A549 (cell line): ENCODE data around the gene RAP1GAP2. TPM values are rescaled to one million over a fixed set of nuclear protein-coding genes. Genes with fewer than 3 reads are reported as not detected.

Source experiments
- ATAC-seq, 2 experiments: fragments of 200-7000 bp in 1 of 2; fragments of >200 bp in 1 of 2; cut with Nextera tagmentation in 1 of 2; cut with Tn5 transposase in 1 of 2; 3 replicates each; pipeline versions ENCODE4 v1.8.0 to v1.9.1; 2018 to 2020; ENCODE audit warnings: mild to moderate bottlenecking in 1 of 2, moderate library complexity in 1 of 2
- CTCF ChIA-PET: fragments of 300-600 bp; sonication (Branson Sonifier 250); formaldehyde crosslinking; extraction: SDS; loops from one replicate; lab custom pipeline; 2021; ENCODE audit warnings: antibody characterized with exemption, inconsistent platforms; lab: Yijun Ruan, JAX
- POLR2A ChIA-PET: fragments of 350-600 bp; formaldehyde crosslinking; extraction: SDS; loops from one replicate; lab custom pipeline; 2021; ENCODE audit warnings: antibody characterized with exemption, inconsistent platforms; lab: Yijun Ruan, JAX
- DNase-seq, 2 experiments: peaks; one replicate each; pipeline versions ENCODE4 v3.0.0 to v3.0.0-alpha.2; 2011 to 2016; ENCODE audit warnings: low read depth in 1 of 2, low spot score in 1 of 2
- FAIRE-seq: peaks from 2 replicates; lab custom pipeline; 2011; peaks lifted over from hg19 to GRCh38; lab: Jason Lieb, UNC
- H3K27ac ChIP-seq, 2 experiments: fragments of >200 bp; sonication (Bioruptor Twin); formaldehyde crosslinking; 3 replicates each; pipeline ENCODE4 v1.5.1; 2016 to 2017
- H3K4me1 ChIP-seq: fragments of >200 bp; sonication (Bioruptor Twin); formaldehyde crosslinking; 3 replicates; pipeline ENCODE4 v1.6.1; 2016
- H3K4me2 ChIP-seq: fragments of >200 bp; sonication (Bioruptor Twin); formaldehyde crosslinking; 3 replicates; pipeline ENCODE4 v1.6.1; 2016
- H3K4me3 ChIP-seq: fragments of >200 bp; sonication (Bioruptor Twin); formaldehyde crosslinking; 3 replicates; pipeline ENCODE4 v1.5.1; 2016
- H3K9me3 ChIP-seq: fragments of >200 bp; sonication (Bioruptor Twin); formaldehyde crosslinking; 3 replicates; pipeline ENCODE4 v1.6.1; 2016
- EHF ChIP-seq: fragments of 250-450 bp; sonication (Bioruptor Pico); IDR thresholded peaks from 2 replicates; pipeline ENCODE4 v1.5.0; 2020; ENCODE audit warnings: mild to moderate bottlenecking
- ESRRA ChIP-seq: fragments of 150-350 bp; IDR thresholded peaks from 2 replicates; pipeline ENCODE4 v1.6.1; 2014; ENCODE audit warnings: mild to moderate bottlenecking, low read length, borderline replicate concordance
- FOSL2 ChIP-seq, 2 experiments: fragments of 450-650 bp in 1 of 2; fragments of >200 bp in 1 of 2; sonication (Bioruptor Twin) in 1 of 2; formaldehyde crosslinking; IDR thresholded peaks; 2 replicates each; pipeline versions ENCODE4 v1.5.0 to v1.6.1; 2016 to 2020; ENCODE audit warnings: mild to moderate bottlenecking in 1 of 2, moderate library complexity in 1 of 2
- FOXS1 ChIP-seq: fragments of 250-450 bp; sonication (Bioruptor Pico); IDR thresholded peaks from 2 replicates; pipeline ENCODE4 v1.5.0; 2020; ENCODE audit warnings: mild to moderate bottlenecking, moderate library complexity
- HOXA7 ChIP-seq: fragments of 250-450 bp; sonication (Bioruptor Pico); IDR thresholded peaks from 2 replicates; pipeline ENCODE4 v1.5.0; 2020; ENCODE audit warnings: mild to moderate bottlenecking, moderate library complexity
- HOXB13 ChIP-seq: fragments of 250-450 bp; sonication (Bioruptor Pico); IDR thresholded peaks from 2 replicates; pipeline ENCODE4 v1.5.0; 2020; ENCODE audit warnings: low read depth, mild to moderate bottlenecking, moderate library complexity
- KDM1A ChIP-seq: fragments of 200-600 bp; sonication (generic); IDR thresholded peaks from 2 replicates; pipeline ENCODE4 v1.6.1; 2016; ENCODE audit warnings: low read depth, mild to moderate bottlenecking
- MAFK ChIP-seq: fragments of 450-650 bp; IDR thresholded peaks from 2 replicates; pipeline ENCODE4 v1.6.1; 2014; ENCODE audit not compliant: partially characterized antibody
- MAX ChIP-seq: IDR thresholded peaks from 2 replicates; pipeline ENCODE4 v1.6.1; 2012
- MAZ ChIP-seq: fragments of 150-350 bp; IDR thresholded peaks from 2 replicates; pipeline ENCODE4 v1.6.1; 2014; ENCODE audit warnings: antibody characterized with exemption, low read depth, low read length, borderline replicate concordance
- MYC ChIP-seq: IDR thresholded peaks from 2 replicates; pipeline ENCODE4 v1.6.1; 2012; ENCODE audit warnings: mild to moderate bottlenecking, inconsistent platforms, low read length, improper control_type of control experiment, borderline replicate concordance
- NFE2L2 ChIP-seq: fragments of 150-350 bp; conservative IDR thresholded peaks from 2 replicates; pipeline ENCODE4 v1.6.1; 2014; ENCODE audit warnings: low read length
- NPAS2 ChIP-seq: fragments of 250-450 bp; sonication (Bioruptor Pico); IDR thresholded peaks from 2 replicates; pipeline ENCODE4 v1.8.0; 2022; ENCODE audit warnings: mild to moderate bottlenecking, moderate library complexity, borderline replicate concordance
- PHF8 ChIP-seq: fragments of 200-600 bp; sonication (generic); IDR thresholded peaks from 2 replicates; pipeline ENCODE4 v1.6.1; 2016; ENCODE audit warnings: low read depth, mild to moderate bottlenecking, antibody characterized with exemption, moderate library complexity, borderline replicate concordance
- POLR2A ChIP-seq: IDR thresholded peaks from 2 replicates; pipeline ENCODE4 v1.6.1; 2012; ENCODE audit warnings: mild to moderate bottlenecking, low read length
- RARB ChIP-seq: fragments of 250-450 bp; sonication (Bioruptor Pico); IDR thresholded peaks from 2 replicates; pipeline ENCODE4 v1.8.0; 2021; ENCODE audit warnings: mild to moderate bottlenecking, moderate library complexity
- RCOR1 ChIP-seq: fragments of 150-350 bp; IDR thresholded peaks from 2 replicates; pipeline ENCODE4 v1.6.1; 2014; ENCODE audit warnings: antibody characterized with exemption, low read length, low read depth
- REST ChIP-seq: fragments of 200-600 bp; sonication (generic); IDR thresholded peaks from 2 replicates; pipeline ENCODE4 v1.6.1; 2016; ENCODE audit warnings: antibody characterized with exemption, mild to moderate bottlenecking, moderate library complexity
- RNF2 ChIP-seq: fragments of 200-600 bp; sonication (generic); IDR thresholded peaks from 2 replicates; pipeline ENCODE4 v1.6.1; 2016; ENCODE audit warnings: low read depth, mild to moderate bottlenecking, antibody characterized with exemption, moderate library complexity, borderline replicate concordance
- SREBF2 ChIP-seq: fragments of 450-650 bp; IDR thresholded peaks from 2 replicates; pipeline ENCODE4 v1.6.1; 2014; ENCODE audit warnings: mild to moderate bottlenecking, moderate library complexity
- TP53 ChIP-seq: fragments of 250-450 bp; sonication (Bioruptor Pico); IDR thresholded peaks from 2 replicates; pipeline ENCODE4 v1.5.0; 2021; ENCODE audit warnings: mild to moderate bottlenecking, moderate library complexity
- ZSCAN20 ChIP-seq: fragments of 250-450 bp; sonication (Bioruptor Pico); IDR thresholded peaks from 2 replicates; pipeline ENCODE4 v1.8.0; 2022; ENCODE audit warnings: mild to moderate bottlenecking, moderate library complexity
- WGBS: methylation state at CpG from one replicate; pipeline ENCODE4 v1.1.6; 2017; ENCODE audit errors: missing lambda C conversion rate; 5-methylcytosine and 5-hydroxymethylcytosine counted together
- polyA plus RNA-seq, 4 experiments: library from polyadenylated mRNA; depleted of rRNA in 3 of 4; stranded (reverse); fragments of >200 nt; fragmentation: RNase III in 1 of 4; extraction: RNeasy Plus Mini Kit Qiagen cat#74134 plus additional on column Dnase treatment in 1 of 4; gene quantifications; 2 replicates in 3 of 4; 3 replicates in 1 of 4; pipeline ENCODE4 v1.2.3, GENCODE V29; 2011 to 2017
- TF ChIP-seq, protein P1 (sequence below): fragments of >200 bp; sonication (Bioruptor Twin); formaldehyde crosslinking; IDR thresholded peaks from 3 replicates; pipeline ENCODE4 v1.5.1; 2016
- TF ChIP-seq, protein P2 (sequence below): IDR thresholded peaks from 2 replicates; pipeline ENCODE4 v1.6.1; 2012
- TF ChIP-seq, protein P3 (sequence below): fragments of 250-450 bp; sonication (Bioruptor Pico); IDR thresholded peaks from 2 replicates; pipeline ENCODE4 v1.5.0; 2021; ENCODE audit warnings: mild to moderate bottlenecking, moderate library complexity, borderline replicate concordance

RAP1GAP2 gene
- polyA plus RNA-seq, 2 of the 4 experiments (the other 2 are of a cell fraction): 8.3 to 20.8 TPM

GRCh38 chr17:2975469-2975958, 179.3 kb downstream of the RAP1GAP2 start:
- Histone ChIP-seq H3K4me1 (peaks cover 18% of the 10 kb centered on the region), H3K4me3 (no peak overlapping the region), H3K4me2 (no peak overlapping the region), H3K9me3 (0 out of 3 replicates have a peak, but pooled peaks cover 5% of the 10 kb centered on the region), H3K27ac (peak overlapping the region in 1 of 2 experiments; percentile 47; a peak in 2 of 6 replicates)
- no peak for FAIRE-seq
- ATAC-seq: no peak
- no peak for TF ChIP-seq MYC
- ChIA-PET CTCF (interaction anchor here (0.9 to 4.3 kb wide), 3 partner anchors 13 to 127 kb away, joined by 3 to 26 read pairs (median 6); no protein-coding TSS in a partner anchor), POLR2A (no interaction called here)
- 91% methylated on average over 8 of the region's 8 CpGs for WGBS
- no peak for DNase-seq

GRCh38 chr17:2977157-2977556, 180.9 kb downstream of the RAP1GAP2 start:
- Histone ChIP-seq H3K4me2 (no peak overlapping the region), H3K27ac (no peak overlapping the region), H3K4me1 (peaks cover 10% of the 10 kb centered on the region), H3K9me3 (0 out of 3 replicates have a peak, but pooled peaks cover 5% of the 10 kb centered on the region), H3K4me3 (no peak overlapping the region)
- no peak for ATAC-seq
- ChIA-PET POLR2A (no interaction called here), CTCF (interaction anchor here (0.7 to 4.3 kb wide), 6 partner anchors 8 to 129 kb away, joined by 3 to 26 read pairs (median 4); no protein-coding TSS in a partner anchor)
- no peak for FAIRE-seq
- TF ChIP-seq FOSL2 (IDR thresholded peaks at IDR 0.05) (no peak), FOSL2 (CRISPR knock-in tag; IDR thresholded peaks at IDR 0.05) (no peak), TP53 (CRISPR knock-in tag) (no peak), RARB (CRISPR knock-in tag) (no peak), POLR2A (no peak), HOXA7 (CRISPR knock-in tag) (no peak), NPAS2 (CRISPR knock-in tag) (no peak), NFE2L2 (no peak), RCOR1 (no peak), KDM1A (no peak), ZSCAN20 (no peak), MAX (no peak), HOXB13 (CRISPR knock-in tag) (no peak), FOXS1 (CRISPR knock-in tag) (no peak), MAFK (no peak), MYC (no peak), MAZ (no peak), ESRRA (no peak), SREBF2 (no peak)
- TF ChIP-seq, protein P1, sequence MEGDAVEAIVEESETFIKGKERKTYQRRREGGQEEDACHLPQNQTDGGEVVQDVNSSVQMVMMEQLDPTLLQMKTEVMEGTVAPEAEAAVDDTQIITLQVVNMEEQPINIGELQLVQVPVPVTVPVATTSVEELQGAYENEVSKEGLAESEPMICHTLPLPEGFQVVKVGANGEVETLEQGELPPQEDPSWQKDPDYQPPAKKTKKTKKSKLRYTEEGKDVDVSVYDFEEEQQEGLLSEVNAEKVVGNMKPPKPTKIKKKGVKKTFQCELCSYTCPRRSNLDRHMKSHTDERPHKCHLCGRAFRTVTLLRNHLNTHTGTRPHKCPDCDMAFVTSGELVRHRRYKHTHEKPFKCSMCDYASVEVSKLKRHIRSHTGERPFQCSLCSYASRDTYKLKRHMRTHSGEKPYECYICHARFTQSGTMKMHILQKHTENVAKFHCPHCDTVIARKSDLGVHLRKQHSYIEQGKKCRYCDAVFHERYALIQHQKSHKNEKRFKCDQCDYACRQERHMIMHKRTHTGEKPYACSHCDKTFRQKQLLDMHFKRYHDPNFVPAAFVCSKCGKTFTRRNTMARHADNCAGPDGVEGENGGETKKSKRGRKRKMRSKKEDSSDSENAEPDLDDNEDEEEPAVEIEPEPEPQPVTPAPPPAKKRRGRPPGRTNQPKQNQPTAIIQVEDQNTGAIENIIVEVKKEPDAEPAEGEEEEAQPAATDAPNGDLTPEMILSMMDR: no peak
- TF ChIP-seq, protein P2, sequence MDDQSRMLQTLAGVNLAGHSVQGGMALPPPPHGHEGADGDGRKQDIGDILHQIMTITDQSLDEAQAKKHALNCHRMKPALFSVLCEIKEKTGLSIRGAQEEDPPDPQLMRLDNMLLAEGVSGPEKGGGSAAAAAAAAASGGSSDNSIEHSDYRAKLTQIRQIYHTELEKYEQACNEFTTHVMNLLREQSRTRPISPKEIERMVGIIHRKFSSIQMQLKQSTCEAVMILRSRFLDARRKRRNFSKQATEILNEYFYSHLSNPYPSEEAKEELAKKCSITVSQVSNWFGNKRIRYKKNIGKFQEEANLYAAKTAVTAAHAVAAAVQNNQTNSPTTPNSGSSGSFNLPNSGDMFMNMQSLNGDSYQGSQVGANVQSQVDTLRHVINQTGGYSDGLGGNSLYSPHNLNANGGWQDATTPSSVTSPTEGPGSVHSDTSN: no peak
- DNase-seq: no peak
- 89% methylated on average over 3 of the region's 3 CpGs for WGBS

DNA sequence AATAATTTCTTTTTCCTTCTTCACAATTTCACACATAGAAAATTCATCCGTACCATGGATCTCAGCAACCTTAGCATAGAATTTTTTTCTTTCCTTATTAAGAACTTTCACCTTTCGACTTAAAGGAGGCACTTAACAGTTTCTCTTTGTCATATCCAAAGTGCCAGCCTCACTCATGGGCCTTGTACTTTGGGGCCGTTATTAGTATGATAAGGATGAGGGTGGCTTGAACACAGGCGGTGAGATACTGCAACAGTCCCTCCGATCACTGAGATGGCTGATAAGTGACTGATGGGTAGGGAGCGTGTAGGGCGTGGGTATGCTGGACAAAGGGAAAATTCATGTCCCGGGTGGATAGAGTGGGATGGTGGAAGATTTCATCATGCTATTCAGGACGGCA, 181.9 kb downstream of the RAP1GAP2 start:
- TF ChIP-seq RNF2 (no peak), RCOR1 (no peak), TP53 (CRISPR knock-in tag) (no peak), EHF (no peak), RARB (CRISPR knock-in tag) (no peak), ESRRA (no peak), PHF8 (no peak), REST (no peak)
- TF ChIP-seq, protein P3, sequence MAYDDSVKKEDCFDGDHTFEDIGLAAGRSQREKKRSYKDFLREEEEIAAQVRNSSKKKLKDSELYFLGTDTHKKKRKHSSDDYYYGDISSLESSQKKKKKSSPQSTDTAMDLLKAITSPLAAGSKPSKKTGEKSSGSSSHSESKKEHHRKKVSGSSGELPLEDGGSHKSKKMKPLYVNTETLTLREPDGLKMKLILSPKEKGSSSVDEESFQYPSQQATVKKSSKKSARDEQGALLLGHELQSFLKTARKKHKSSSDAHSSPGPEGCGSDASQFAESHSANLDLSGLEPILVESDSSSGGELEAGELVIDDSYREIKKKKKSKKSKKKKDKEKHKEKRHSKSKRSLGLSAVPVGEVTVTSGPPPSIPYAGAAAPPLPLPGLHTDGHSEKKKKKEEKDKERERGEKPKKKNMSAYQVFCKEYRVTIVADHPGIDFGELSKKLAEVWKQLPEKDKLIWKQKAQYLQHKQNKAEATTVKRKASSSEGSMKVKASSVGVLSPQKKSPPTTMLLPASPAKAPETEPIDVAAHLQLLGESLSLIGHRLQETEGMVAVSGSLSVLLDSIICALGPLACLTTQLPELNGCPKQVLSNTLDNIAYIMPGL: no peak
- H3K4me3 ChIP-seq: no peak overlapping the region
- no peak overlapping the region for H3K4me2 ChIP-seq
- ChIA-PET CTCF (interaction anchor here (0.8 to 4.3 kb wide), 4 partner anchors 11 to 129 kb away, joined by 3 to 26 read pairs (median 4); no protein-coding TSS in a partner anchor), POLR2A (no interaction called here)
- peaks cover 9% of the 10 kb centered on the region for H3K4me1 ChIP-seq
- H3K9me3 ChIP-seq: 0 out of 3 replicates have a peak, but pooled peaks cover 5% of the 10 kb centered on the region
- H3K27ac ChIP-seq: 0 out of 6 replicates have a peak overlapping the region, but pooled peaks of 1 of the 2 experiments have one; percentile 4
- WGBS: 87% methylated on average over 9 of the region's 9 CpGs
- FAIRE-seq (no peak), DNase-seq (no peak), ATAC-seq (no peak)
